K562 (cell line): ENCODE results near the gene SLC48A1. TPM values are rescaled to one million over a fixed set of nuclear protein-coding genes. Genes with fewer than 3 reads are reported as not detected.

Source experiments
- ATF7 ChIP-seq: fragments of 450-650 bp; IDR thresholded peaks from 2 replicates; pipeline ENCODE4 v1.7.1; 2014; ENCODE audit warnings: mild to moderate bottlenecking, moderate library complexity
- BRCA1 ChIP-seq, 2 experiments: fragments of 450-650 bp in 1 of 2; sonication (generic) in 1 of 2; formaldehyde crosslinking in 1 of 2; IDR thresholded peaks; 2 replicates each; pipeline versions ENCODE4 v1.5.0 to v1.6.1; 2017 to 2020; ENCODE audit warnings: mild to moderate bottlenecking in 1 of 2, missing genetic modification reagents in 1 of 2
- CEBPB ChIP-seq: fragments of 450-650 bp; IDR thresholded peaks from 2 replicates; pipeline ENCODE4 v1.6.1; 2016; ENCODE audit warnings: missing genetic modification characterization, missing compliant biosample characterization
- CREBBP ChIP-seq: IDR thresholded peaks from one replicate; pipeline ENCODE4 v1.6.1; 2012; ENCODE audit warnings: low read depth, mild to moderate bottlenecking, control low read depth, inconsistent platforms, low read length
- EHMT2 ChIP-seq: fragments of 450-650 bp; IDR thresholded peaks from 2 replicates; pipeline ENCODE4 v1.6.1; 2018; ENCODE audit warnings: antibody characterized with exemption
- ESRRB ChIP-seq: fragments of 250-450 bp; sonication (Bioruptor Pico); IDR thresholded peaks from 2 replicates; pipeline ENCODE4 v1.5.0; 2020; ENCODE audit warnings: mild to moderate bottlenecking, moderate library complexity, borderline replicate concordance
- GABPA ChIP-seq: fragments of 200-800 bp; sonication (Bioruptor generic); conservative IDR thresholded peaks from 2 replicates; pipeline ENCODE4 v1.6.1; 2016; ENCODE audit warnings: low read depth, missing genetic modification characterization, missing compliant biosample characterization
- HEY1 ChIP-seq: fragments of 250-450 bp; sonication (Bioruptor Pico); IDR thresholded peaks from 2 replicates; pipeline ENCODE4 v1.5.0; 2020; ENCODE audit warnings: mild to moderate bottlenecking, moderate library complexity, borderline replicate concordance
- KLF1 ChIP-seq: fragments of 450-650 bp; IDR thresholded peaks from 2 replicates; pipeline ENCODE4 v1.6.1; 2016; ENCODE audit warnings: missing genetic modification characterization, missing compliant biosample characterization
- LEF1 ChIP-seq: fragments of 450-650 bp; IDR thresholded peaks from 2 replicates; pipeline ENCODE4 v1.6.1; 2016; ENCODE audit warnings: mild to moderate bottlenecking
- NRF1 ChIP-seq, 2 experiments: fragments of 450-650 bp; IDR thresholded peaks in 1 of 2; conservative IDR thresholded peaks in 1 of 2; 2 replicates each; pipeline ENCODE4 v1.6.1; 2014; ENCODE audit warnings: mild to moderate bottlenecking in 2 of 2
- PURB ChIP-seq: sonication (generic); formaldehyde crosslinking; IDR thresholded peaks from 2 replicates; pipeline ENCODE4 v1.9.0; 2021; ENCODE audit warnings: low read depth, mild to moderate bottlenecking, missing genetic modification reagents
- SRF ChIP-seq, 2 experiments: fragments of 250-450, 450-650 bp in 1 of 2; sonication (Bioruptor Pico) in 1 of 2; sonication (generic) in 1 of 2; formaldehyde crosslinking; IDR thresholded peaks; 2 replicates each; pipeline versions ENCODE4 v1.5.0 to v1.5.1; 2020 to 2022; ENCODE audit warnings: mild to moderate bottlenecking in 1 of 2, missing genetic modification reagents in 1 of 2
- TBL1XR1 ChIP-seq, 2 experiments: IDR thresholded peaks; 2 replicates each; pipeline ENCODE4 v1.6.1; 2012; ENCODE audit warnings: improper control_type of control experiment in 2 of 2, low read length in 2 of 2, mild to moderate bottlenecking in 1 of 2
- WHSC1 ChIP-seq: IDR thresholded peaks from one replicate; pipeline ENCODE4 v1.6.1; 2012; ENCODE audit warnings: low read length, control low read depth, inconsistent platforms
- XRCC4 ChIP-seq: IDR thresholded peaks from one replicate; pipeline ENCODE4 v1.6.1; 2011; ENCODE audit not compliant: insufficient read depth, insufficient read length; ENCODE audit errors: extremely low read depth
- ZFP1 ChIP-seq: fragments of 450-650 bp; formaldehyde crosslinking; IDR thresholded peaks from 2 replicates; pipeline ENCODE4 v1.4.0; 2020; ENCODE audit warnings: mild to moderate bottlenecking, mixed read lengths
- ZNF224 ChIP-seq: sonication (generic); formaldehyde crosslinking; IDR thresholded peaks from 2 replicates; pipeline ENCODE4 v1.8.0; 2022; ENCODE audit warnings: mild to moderate bottlenecking, missing genetic modification reagents
- ZNF263 ChIP-seq: sonication (generic); formaldehyde crosslinking; IDR thresholded peaks from 2 replicates; pipeline ENCODE4 v1.8.0; 2022; ENCODE audit warnings: mild to moderate bottlenecking, missing genetic modification reagents, borderline replicate concordance
- ZNF431 ChIP-seq: sonication (generic); formaldehyde crosslinking; IDR thresholded peaks from 2 replicates; pipeline ENCODE4 v1.8.0; 2022; ENCODE audit warnings: mild to moderate bottlenecking, missing genetic modification reagents
- polyA plus RNA-seq, 8 experiments: library from polyadenylated mRNA; depleted of rRNA in 4 of 8; stranded (reverse) in 5 of 8; unstranded in 3 of 8; fragments of >200 nt; fragmentation: Nextera tagmentation in 2 of 8; fragmentation: Illumina TruSeq in 1 of 8; extraction: Ambion mirVana in 2 of 8; extraction: Trizol in 1 of 8; gene quantifications; 2 replicates each; pipeline versions ENCODE4 v1.2.1 to v1.2.3, GENCODE V29; 2011 to 2014; ENCODE audit warnings: inconsistent platforms in 1 of 8, missing spikeins in 1 of 8
- total RNA-seq, 7 experiments: library from RNA; depleted of rRNA in 6 of 7; stranded (reverse); fragments of >200 nt in 6 of 7; fragmentation: Illumina TruSeq in 2 of 7; extraction: Trizol in 2 of 7; gene quantifications; 2 replicates each; pipeline versions ENCODE4 v1.2.1 to v1.2.3, GENCODE V29; 2011 to 2021; ENCODE audit warnings: low replicate concordance in 1 of 7
- TF ChIP-seq, protein P1 (sequence below): sonication (generic); formaldehyde crosslinking; IDR thresholded peaks from 2 replicates; pipeline ENCODE4 v1.8.0; 2022; ENCODE audit warnings: mild to moderate bottlenecking, missing genetic modification reagents, borderline replicate concordance
- TF ChIP-seq, protein P2 (sequence below): sonication (generic); formaldehyde crosslinking; IDR thresholded peaks from 2 replicates; pipeline ENCODE4 v1.8.1; 2023; ENCODE audit warnings: missing genetic modification reagents, mild to moderate bottlenecking, borderline replicate concordance

SLC48A1 gene
- total and polyA plus RNA-seq, 9 of the 15 experiments (the other 6 are each of a cell fraction or from before 2014, with no cell fraction given): 10.7 to 37.5 (median 18.7) TPM

DNA sequence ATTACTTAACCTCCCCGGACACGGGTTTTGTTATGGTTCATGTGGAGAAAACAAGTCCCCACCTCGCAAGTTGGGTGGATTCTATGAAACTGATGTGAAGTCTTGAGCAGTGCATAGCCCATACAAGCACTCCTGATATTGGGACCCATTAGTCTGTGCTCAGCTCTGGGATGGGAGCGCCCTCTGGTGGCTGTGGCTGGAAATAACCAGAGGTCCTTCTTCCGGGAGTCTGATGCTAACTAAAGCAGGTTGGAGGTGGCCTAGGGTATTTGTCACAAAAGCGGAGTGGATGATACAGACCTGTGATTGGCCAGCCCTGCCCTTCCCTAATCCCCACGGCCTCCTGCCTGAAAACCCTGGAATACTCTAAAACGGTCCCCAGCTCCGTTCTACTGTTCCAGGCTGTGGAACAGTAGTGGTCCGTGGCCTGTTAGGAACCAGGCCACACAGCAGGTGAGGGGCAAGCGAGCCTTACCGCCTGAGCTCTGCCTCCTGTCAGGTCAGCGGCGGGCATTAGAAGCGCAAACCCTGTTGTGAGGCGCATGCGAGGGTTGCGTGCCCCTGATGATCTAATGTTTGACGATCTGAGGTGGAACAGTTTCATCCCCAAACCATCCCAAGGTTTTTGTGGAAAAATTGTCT is 6.4 kb downstream of the SLC48A1 start (continued):
- TF ChIP-seq, protein P1, sequence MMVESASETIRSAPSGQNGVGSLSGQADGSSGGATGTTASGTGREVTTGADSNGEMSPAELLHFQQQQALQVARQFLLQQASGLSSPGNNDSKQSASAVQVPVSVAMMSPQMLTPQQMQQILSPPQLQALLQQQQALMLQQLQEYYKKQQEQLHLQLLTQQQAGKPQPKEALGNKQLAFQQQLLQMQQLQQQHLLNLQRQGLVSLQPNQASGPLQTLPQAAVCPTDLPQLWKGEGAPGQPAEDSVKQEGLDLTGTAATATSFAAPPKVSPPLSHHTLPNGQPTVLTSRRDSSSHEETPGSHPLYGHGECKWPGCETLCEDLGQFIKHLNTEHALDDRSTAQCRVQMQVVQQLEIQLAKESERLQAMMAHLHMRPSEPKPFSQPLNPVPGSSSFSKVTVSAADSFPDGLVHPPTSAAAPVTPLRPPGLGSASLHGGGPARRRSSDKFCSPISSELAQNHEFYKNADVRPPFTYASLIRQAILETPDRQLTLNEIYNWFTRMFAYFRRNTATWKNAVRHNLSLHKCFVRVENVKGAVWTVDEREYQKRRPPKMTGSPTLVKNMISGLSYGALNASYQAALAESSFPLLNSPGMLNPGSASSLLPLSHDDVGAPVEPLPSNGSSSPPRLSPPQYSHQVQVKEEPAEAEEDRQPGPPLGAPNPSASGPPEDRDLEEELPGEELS (CRISPR knock-in tag): 0 out of 2 replicates have a peak, but pooled peaks have one; percentile 34
- no peak for TF ChIP-seq ATF7
- TF ChIP-seq XRCC4: no peak
- TF ChIP-seq GABPA (tag): no peak
- TF ChIP-seq ESRRB (CRISPR knock-in tag): no peak
- TF ChIP-seq SRF (CRISPR knock-in tag; IDR thresholded peaks at IDR 0.05): no peak
- TF ChIP-seq HEY1 (CRISPR knock-in tag): no peak
- TF ChIP-seq ZNF224 (CRISPR knock-in tag): no peak
- TF ChIP-seq CEBPB (tag): no peak
- TF ChIP-seq LEF1: no peak
- no peak for TF ChIP-seq WHSC1
- no peak for TF ChIP-seq TBL1XR1 (IDR thresholded peaks at IDR 0.05; ENCODE audit: low read length in 2 of 2)
- TF ChIP-seq EHMT2: no peak
- TF ChIP-seq ZFP1 (CRISPR knock-in tag): no peak
- no peak for TF ChIP-seq NRF1 (conservative IDR thresholded peaks at IDR 0.05 in 1 of 2, IDR thresholded peaks at IDR 0.05 in 1 of 2)
- no peak for TF ChIP-seq KLF1 (tag)
- TF ChIP-seq ZNF263 (CRISPR knock-in tag): peak; percentile 55; the same call in 1 of the 2 replicates
- TF ChIP-seq, protein P2, sequence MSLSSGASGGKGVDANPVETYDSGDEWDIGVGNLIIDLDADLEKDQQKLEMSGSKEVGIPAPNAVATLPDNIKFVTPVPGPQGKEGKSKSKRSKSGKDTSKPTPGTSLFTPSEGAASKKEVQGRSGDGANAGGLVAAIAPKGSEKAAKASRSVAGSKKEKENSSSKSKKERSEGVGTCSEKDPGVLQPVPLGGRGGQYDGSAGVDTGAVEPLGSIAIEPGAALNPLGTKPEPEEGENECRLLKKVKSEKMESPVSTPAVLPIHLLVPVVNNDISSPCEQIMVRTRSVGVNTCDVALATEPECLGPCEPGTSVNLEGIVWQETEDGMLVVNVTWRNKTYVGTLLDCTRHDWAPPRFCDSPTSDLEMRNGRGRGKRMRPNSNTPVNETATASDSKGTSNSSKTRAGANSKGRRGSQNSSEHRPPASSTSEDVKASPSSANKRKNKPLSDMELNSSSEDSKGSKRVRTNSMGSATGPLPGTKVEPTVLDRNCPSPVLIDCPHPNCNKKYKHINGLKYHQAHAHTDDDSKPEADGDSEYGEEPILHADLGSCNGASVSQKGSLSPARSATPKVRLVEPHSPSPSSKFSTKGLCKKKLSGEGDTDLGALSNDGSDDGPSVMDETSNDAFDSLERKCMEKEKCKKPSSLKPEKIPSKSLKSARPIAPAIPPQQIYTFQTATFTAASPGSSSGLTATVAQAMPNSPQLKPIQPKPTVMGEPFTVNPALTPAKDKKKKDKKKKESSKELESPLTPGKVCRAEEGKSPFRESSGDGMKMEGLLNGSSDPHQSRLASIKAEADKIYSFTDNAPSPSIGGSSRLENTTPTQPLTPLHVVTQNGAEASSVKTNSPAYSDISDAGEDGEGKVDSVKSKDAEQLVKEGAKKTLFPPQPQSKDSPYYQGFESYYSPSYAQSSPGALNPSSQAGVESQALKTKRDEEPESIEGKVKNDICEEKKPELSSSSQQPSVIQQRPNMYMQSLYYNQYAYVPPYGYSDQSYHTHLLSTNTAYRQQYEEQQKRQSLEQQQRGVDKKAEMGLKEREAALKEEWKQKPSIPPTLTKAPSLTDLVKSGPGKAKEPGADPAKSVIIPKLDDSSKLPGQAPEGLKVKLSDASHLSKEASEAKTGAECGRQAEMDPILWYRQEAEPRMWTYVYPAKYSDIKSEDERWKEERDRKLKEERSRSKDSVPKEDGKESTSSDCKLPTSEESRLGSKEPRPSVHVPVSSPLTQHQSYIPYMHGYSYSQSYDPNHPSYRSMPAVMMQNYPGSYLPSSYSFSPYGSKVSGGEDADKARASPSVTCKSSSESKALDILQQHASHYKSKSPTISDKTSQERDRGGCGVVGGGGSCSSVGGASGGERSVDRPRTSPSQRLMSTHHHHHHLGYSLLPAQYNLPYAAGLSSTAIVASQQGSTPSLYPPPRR (CRISPR knock-in tag): no peak
- no peak for TF ChIP-seq PURB (CRISPR knock-in tag)
- TF ChIP-seq CREBBP: no peak
- TF ChIP-seq BRCA1 (IDR thresholded peaks at IDR 0.05): no peak
- no peak for TF ChIP-seq BRCA1 (CRISPR knock-in tag; IDR thresholded peaks at IDR 0.05)
- TF ChIP-seq ZNF431: 0 out of 2 replicates have a peak, but pooled peaks have one; percentile 26
